NK-92 (cell line): ENCODE measurements around the gene NES.

Experiments used
- DNase-seq: peaks from one replicate; lab custom pipeline; 2025; ENCODE audit not compliant: unreplicated experiment; lab: John Stamatoyannopoulos, UW

The NES gene

GRCh38 chr1:156684227-156684782 is 7.1 kb upstream of the NES start:
- no peak for DNase-seq

GRCh38 chr1:156682166-156682890 is 5.1 kb upstream of the NES start:
- DNase-seq, result no peak

GRCh38 chr1:156681196-156681960 is 4.2 kb upstream of the NES start:
- no peak for DNase-seq

GRCh38 chr1:156680056-156680455 is 2.8 kb upstream of the NES start:
- DNase-seq, result no peak

- no peak for DNase-seq
Observed at GRCh38 chr1:156677616-156678596, 699 bp upstream of the NES start.

- DNase-seq, result no peak
Observed at GRCh38 chr1:156676114-156676819, 940 bp downstream of the NES start.

- no peak for DNase-seq
Observed at GRCh38 chr1:156675210-156676113, 1.7 kb downstream of the NES start.

- no peak for DNase-seq
Observed at GRCh38 chr1:156673387-156674121, 3.7 kb downstream of the NES start.

- no peak for DNase-seq
Observed at GRCh38 chr1:156671804-156672203, 5.4 kb downstream of the NES start.

- no peak for DNase-seq
Observed at GRCh38 chr1:156670791-156671190, 6.4 kb downstream of the NES start.

- no peak for DNase-seq
Observed at GRCh38 chr1:156670359-156670758, 6.8 kb downstream of the NES start.

- DNase-seq, result no peak
Observed at GRCh38 chr1:156669794-156670193, 7.4 kb downstream of the NES start.

- DNase-seq, result no peak
Observed at GRCh38 chr1:156668801-156669637, 8.2 kb downstream of the NES start.

- no peak for DNase-seq
Observed at GRCh38 chr1:156667968-156668709, 9.1 kb downstream of the NES start.

GRCh38 chr1:156667610-156667967 is 9.6 kb downstream of the NES start:
- no peak for DNase-seq

- DNase-seq, result no peak
Observed at GRCh38 chr1:156666862-156667609, 10.2 kb downstream of the NES start.

GRCh38 chr1:156665539-156665938 is 11.7 kb downstream of the NES start:
- no peak for DNase-seq
